Fibroblast of the aortic adventitia (primary cell): ENCODE measurements around the gene CAD. TPM values are rescaled to one million over a fixed set of nuclear protein-coding genes. Genes with fewer than 3 reads are reported as not detected.
"Not testable (repeated sequence)": the region's sequence is repeated elsewhere in the genome, so short reads cannot be mapped to it uniquely, and the experiment has no call there.

ENCODE experiments used
- DNase-seq: peaks from one replicate; pipeline ENCODE4 v3.0.0-alpha.2; 2010; ENCODE audit warnings: low read depth
- H3K4me3 ChIP-seq: 2 replicates; pipeline ENCODE4 v1.5.1; 2011; ENCODE audit warnings: low read depth, mild to moderate bottlenecking, control low read depth, low read length, moderate library complexity
- CTCF ChIP-seq: IDR thresholded peaks from 2 replicates; pipeline ENCODE4 v1.5.1; 2011; ENCODE audit warnings: mild to moderate bottlenecking, low read length, control low read depth, inconsistent platforms; ENCODE audit not compliant: insufficient read depth
- total RNA-seq: library from RNA; depleted of rRNA; stranded (reverse); fragments of >200 nt; gene quantifications from 2 replicates; pipeline ENCODE4 v1.2.3, GENCODE V29; 2012; ENCODE audit warnings: low replicate concordance

The CAD gene
- total RNA-seq, 1 donor = 35.5 TPM

DNA sequence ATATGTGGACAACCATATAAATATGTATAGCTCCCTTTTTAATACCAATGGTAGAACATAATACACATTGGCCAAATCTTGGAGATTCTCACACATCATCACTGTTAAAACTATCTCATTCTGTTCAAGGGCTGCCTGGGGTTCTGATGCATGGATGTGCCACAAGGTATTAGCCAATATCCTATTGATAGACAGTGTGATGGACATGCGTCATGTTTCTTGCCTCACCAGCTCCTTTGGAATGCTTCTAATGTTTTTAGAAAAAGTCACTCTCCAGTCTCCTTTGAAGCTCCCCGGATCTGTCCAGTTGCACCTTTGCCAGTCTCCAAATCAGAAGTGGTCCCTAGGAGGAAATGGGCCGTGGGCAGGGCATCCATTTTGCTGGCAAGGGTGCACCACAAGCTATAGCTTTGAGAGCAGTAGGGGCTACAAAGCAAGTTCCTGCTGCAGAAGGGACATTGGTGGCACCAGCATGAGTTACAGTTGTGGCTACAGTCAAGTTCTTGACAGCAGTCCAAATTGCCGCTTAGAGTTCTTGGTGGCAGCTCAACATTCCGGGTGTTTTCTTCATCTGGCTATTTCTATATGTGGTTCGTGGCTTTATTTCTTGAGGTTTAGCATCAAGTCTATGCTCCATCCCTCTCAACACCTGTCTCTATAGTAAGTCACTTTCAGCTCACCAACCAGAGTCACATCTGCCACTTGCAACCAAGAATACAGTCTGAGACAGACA, 30.4 kb upstream of the CAD start:
- no peak for DNase-seq
- TF ChIP-seq CTCF = no peak
- H3K4me3 ChIP-seq = no peak overlapping the region

DNA sequence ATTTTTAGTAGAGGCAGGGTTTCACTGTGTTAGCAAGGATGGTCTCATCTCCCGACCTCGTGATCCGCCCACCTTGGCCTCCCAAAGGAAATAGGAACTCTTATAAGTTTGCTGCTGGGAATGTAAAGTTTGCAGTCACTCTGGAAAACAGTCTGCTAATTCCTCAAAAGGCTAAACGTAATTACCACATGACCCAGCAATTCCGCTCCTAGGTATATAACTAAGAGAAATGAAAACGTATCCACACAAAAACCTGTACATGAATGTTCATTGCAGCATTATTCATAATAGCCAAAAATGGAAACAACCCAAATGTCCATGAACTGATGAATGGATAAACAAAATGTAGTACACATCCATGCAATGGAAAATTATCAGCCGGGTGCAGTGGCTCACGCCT, 27.2 kb upstream of the CAD start:
- no peak overlapping the region for H3K4me3 ChIP-seq
- no peak for DNase-seq
- TF ChIP-seq CTCF = no peak

- no peak overlapping the region for H3K4me3 ChIP-seq
- peak; percentile 79 for TF ChIP-seq CTCF
- peak; percentile 81 for DNase-seq
Measured at GRCh38 chr2:27191070-27191829, 25.9 kb upstream of the CAD start.

DNA sequence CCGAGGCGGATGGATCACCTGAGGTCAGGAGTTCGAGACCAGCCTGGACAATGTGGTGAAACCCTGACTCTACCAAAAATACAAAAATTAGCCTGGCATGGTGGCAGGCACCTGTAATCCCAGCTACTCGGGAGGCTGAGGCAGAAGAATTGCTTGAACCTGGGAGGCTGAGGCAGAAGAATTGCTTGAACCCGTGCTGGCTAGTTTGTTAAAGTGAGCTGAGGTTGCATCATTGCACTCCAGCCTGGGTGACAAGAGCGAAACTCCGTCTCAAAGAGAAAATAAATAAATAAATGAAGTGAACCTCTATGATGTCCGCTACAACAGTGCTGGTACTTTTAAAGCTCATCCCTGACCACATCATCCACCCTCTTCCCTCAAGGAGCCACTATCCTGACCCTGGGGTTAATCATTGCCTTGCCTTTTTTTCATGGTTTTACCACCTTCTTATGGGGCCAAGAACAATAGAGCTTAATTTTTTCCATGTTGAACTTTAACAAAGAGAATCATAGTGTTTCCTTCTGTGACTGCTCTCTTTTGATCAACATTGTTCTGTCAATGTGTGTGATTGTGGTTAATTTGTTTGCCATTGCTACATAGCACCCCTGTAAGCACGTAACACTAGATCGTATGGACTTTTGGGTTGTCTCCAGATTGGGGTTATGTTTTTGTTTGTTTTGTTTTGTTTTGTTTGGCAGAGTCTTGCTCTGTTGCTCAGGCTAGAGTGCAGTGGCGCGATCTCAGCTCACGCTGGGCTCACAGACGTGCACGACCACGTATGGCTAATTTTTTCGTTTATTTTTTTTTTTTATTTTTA, 22.4 kb upstream of the CAD start:
- no peak for DNase-seq
- no peak for TF ChIP-seq CTCF
- no peak overlapping the region for H3K4me3 ChIP-seq

GRCh38 chr2:27195799-27196198, 21.4 kb upstream of the CAD start:
- DNase-seq, H3K4me3 ChIP-seq: not testable (repeated sequence)

DNA sequence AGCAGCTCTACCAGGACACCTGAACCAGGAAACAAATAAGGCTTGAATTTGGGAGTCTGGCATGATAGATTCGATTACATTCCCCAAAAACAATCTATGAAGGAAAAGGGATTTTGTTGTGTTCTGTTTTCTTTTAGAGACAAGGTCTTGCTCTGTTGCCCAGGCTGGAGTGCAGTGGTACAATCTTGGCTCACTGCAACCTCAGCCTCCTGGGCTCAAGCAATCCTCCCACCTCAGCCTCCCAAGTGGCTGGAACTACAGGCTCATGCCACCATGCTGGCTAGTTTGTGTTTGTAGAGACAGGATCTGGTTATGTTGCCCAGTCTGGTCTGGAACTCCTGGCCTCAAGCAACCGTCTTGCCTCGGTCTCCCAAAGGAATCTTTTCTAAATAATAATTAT, 19.1 kb upstream of the CAD start:
- not testable (repeated sequence) for H3K4me3 ChIP-seq, DNase-seq

DNA sequence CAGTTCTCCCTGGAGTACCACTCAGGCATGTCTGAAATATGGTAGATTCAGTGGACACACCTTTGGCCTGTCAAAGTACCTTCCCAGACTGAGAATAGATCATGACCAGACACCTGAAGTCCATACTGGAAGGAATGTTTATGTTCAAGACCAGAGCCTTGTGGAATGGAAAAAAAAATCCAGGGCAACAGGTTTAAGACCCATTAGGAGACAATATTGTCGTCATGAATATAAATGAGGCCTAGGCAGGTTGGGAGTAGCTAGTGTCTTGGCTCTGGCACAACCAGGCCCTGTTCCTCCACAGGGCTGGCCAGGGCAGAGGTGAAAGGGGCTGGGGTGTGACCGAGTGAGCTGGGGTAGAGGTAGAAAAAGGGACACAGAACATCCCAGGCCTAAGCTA, 18.5 kb upstream of the CAD start:
- no peak overlapping the region for H3K4me3 ChIP-seq
- no peak for DNase-seq
- no peak for TF ChIP-seq CTCF
